Esophagus squamous epithelium (tissue), 5 donors: Measurements from ENCODE around the gene MTERF1. TPM values are rescaled to one million over a fixed set of nuclear protein-coding genes. Genes with fewer than 3 reads are reported as not detected.
A peak's percentile ranks its signal among the peaks of the same experiment; 100 is the strongest.

Experiments
- DNase-seq: peaks from one replicate; lab custom pipeline; 2025; lab: John Stamatoyannopoulos, UW
- H3K27ac ChIP-seq, 4 donors: fragments of 200-600 bp; sonication (generic); one replicate each; pipeline ENCODE4 v1.5.1; 2016 to 2019; ENCODE audit warnings: mild to moderate bottlenecking in 1 of 4
- H3K27me3 ChIP-seq, 4 donors: fragments of 200-600 bp; sonication (generic); 1 replicate in 3 of 4; 2 replicates in 1 of 4; pipeline versions ENCODE4 v1.5.1 to v1.6.0; 2017 to 2021; ENCODE audit warnings: antibody characterized with exemption in 1 of 4
- H3K36me3 ChIP-seq, 3 donors: fragments of 200-600 bp; sonication (generic); one replicate each; pipeline ENCODE4 v1.5.1; 2016 to 2019
- H3K4me1 ChIP-seq, 3 donors: fragments of 200-600 bp; sonication (generic); one replicate each; pipeline ENCODE4 v1.5.1; 2017 to 2019
- H3K4me3 ChIP-seq, 4 donors: fragments of 200-600 bp; sonication (generic); 1 replicate in 3 of 4; 2 replicates in 1 of 4; pipeline ENCODE4 v1.5.1; 2016 to 2019; ENCODE audit warnings: mild to moderate bottlenecking in 2 of 4, moderate library complexity in 1 of 4
- H3K9me3 ChIP-seq, 3 donors: fragments of 200-600 bp; sonication (generic); one replicate each; pipeline ENCODE4 v1.5.1; 2016 to 2019
- POLR2A ChIP-seq, 4 donors: fragments of 450-650 bp; IDR thresholded peaks; one replicate each; pipeline ENCODE4 v1.6.1; 2017; ENCODE audit warnings: antibody characterized with exemption in 4 of 4, mild to moderate bottlenecking in 4 of 4, moderate library complexity in 3 of 4
- WGBS, 2 donors: methylation state at CpG; one replicate each; pipeline ENCODE4 v1.1.5; 2018; 5-methylcytosine and 5-hydroxymethylcytosine counted together
- intact Hi-C: fragments of 100-400 bp; cut with DNase I; formaldehyde crosslinking; loops from one replicate; pipeline ENCODE4 v1.15.0; 2022
- total RNA-seq, 4 donors: library from RNA; depleted of rRNA; stranded (reverse); fragments of >200 nt; gene quantifications; one replicate each; pipeline ENCODE4 v1.1.0, GENCODE V29; 2016
- TF ChIP-seq, protein P1 (sequence below), 6 experiments: fragments of 450-650 bp in 4 of 6; fragments of 200-600 bp in 2 of 6; sonication (generic) in 2 of 6; IDR thresholded peaks; one replicate each; pipeline ENCODE4 v1.5.1; 2016 to 2019; ENCODE audit warnings: antibody characterized with exemption in 6 of 6, mild to moderate bottlenecking in 4 of 6, moderate library complexity in 4 of 6
- donor health status: DM: yes; HTN: yes; CAD: no.

Gene MTERF1
- total RNA-seq, 4 donors from 2014 or later, result 6.3 to 9.9 (median 9.2) TPM

DNA sequence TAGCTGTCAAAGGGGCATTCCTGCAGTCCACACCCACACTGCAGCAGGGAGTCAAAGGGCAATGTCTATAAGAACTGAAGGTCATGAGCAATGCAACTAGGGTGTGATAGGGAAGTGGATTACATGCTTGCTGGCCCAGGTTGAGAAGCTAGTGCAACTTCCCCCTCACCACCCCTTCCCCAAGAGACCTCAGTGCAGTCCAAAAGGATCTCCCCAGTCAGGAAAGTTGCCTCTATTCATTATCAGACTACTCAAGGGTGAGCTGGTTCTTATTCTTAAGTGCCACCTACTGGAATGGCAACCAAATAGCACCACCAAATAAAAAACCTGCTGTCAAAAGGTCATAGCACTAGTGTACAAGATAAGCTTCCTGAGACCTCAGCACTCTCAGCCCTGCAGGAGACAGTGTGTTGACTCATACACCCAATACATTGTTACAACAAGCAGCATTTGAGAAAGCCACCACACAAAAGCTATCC lies 28.2 kb downstream of the MTERF1 start:
- Histone ChIP-seq H3K36me3 (no peaks in the 10 kb centered on the region), H3K27ac (no peak overlapping the region), H3K9me3 (peaks cover 0 to 4% (median 0%) of the 10 kb centered on the region in 3 donors), H3K4me1 (peaks cover 0 to 54% (median 4%) of the 10 kb centered on the region in 3 donors), H3K27me3 (no peaks in the 10 kb centered on the region), H3K4me3 (no peak overlapping the region)
- intact Hi-C loops, result no loop called here
- no peak for DNase-seq
- TF ChIP-seq POLR2A (IDR thresholded peaks at IDR 0.05), result no peak
- TF ChIP-seq, protein P1, sequence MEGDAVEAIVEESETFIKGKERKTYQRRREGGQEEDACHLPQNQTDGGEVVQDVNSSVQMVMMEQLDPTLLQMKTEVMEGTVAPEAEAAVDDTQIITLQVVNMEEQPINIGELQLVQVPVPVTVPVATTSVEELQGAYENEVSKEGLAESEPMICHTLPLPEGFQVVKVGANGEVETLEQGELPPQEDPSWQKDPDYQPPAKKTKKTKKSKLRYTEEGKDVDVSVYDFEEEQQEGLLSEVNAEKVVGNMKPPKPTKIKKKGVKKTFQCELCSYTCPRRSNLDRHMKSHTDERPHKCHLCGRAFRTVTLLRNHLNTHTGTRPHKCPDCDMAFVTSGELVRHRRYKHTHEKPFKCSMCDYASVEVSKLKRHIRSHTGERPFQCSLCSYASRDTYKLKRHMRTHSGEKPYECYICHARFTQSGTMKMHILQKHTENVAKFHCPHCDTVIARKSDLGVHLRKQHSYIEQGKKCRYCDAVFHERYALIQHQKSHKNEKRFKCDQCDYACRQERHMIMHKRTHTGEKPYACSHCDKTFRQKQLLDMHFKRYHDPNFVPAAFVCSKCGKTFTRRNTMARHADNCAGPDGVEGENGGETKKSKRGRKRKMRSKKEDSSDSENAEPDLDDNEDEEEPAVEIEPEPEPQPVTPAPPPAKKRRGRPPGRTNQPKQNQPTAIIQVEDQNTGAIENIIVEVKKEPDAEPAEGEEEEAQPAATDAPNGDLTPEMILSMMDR (IDR thresholded peaks at IDR 0.05), result peak in 3 of 6 experiments; percentile 26 to 61 (median 31)

DNA sequence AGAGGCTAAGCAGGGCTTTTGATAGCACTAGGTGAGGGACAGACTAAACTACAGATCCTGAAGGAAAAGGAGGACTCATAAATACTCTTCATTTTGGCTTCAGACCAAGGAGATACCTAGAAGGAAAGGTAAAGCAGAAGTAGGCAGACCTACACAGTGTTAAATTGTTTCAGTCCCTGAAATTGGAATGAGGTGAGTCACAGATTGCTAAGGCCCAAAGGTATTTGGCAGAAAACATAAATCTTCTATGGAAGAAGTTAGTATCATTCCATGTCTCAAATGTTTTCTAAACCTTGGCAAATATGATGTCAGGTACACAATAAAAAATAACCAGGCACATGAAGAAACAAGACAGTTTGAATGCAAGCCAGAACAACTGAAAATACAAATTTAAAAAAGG lies 30.0 kb downstream of the MTERF1 start:
- DNase-seq, result no peak
- intact Hi-C loops, result no loop called here

DNA sequence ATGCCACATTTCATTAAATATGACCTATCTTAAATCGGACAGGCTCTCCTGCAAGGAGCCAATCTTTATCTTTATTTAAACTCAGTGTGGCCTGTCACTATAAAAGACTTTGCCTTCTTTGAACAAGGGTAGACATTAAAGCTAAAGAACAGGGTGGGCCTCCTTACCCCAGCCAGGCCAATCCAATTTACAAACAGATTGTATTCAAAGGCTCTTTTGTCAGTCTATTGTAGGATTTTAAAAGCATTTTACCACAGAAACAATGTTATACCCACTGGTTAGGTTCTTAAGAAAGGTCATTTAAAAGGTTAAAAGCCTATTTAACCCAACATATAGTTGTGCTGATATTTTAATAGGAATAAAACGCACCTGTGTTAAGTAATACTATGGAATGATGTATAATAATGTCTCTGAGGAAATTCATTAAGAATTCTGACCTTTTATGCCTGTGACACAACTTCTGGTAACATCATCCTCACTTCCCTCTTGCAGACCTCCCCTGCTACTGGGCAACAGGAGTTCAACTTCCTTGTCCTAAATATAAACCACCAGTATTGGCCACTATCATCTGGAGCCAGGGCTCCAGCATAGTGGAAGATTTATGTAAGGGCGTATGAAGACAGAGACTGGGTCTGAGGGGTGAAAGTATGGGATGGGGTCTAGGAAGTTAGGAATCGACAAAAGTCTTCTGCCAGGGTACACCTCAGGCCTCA lies 32.5 kb downstream of the MTERF1 start:
- H3K4me3 ChIP-seq, result no peak overlapping the region
- intact Hi-C loops, result no loop called here
- no peaks in the 10 kb centered on the region for H3K36me3 ChIP-seq
- 64 to 67% methylated on average over 3 to 4 of the region's 4 CpGs for WGBS, 2 donors
- H3K9me3 ChIP-seq, result no peaks in the 10 kb centered on the region
- peaks cover 0 to 66% (median 4%) of the 10 kb centered on the region in 3 donors for H3K4me1 ChIP-seq
- DNase-seq, result no peak
- H3K27me3 ChIP-seq, result no peaks in the 10 kb centered on the region
- TF ChIP-seq, protein P1 (IDR thresholded peaks at IDR 0.05), result no peak
- no peak for TF ChIP-seq POLR2A (IDR thresholded peaks at IDR 0.05)
- H3K27ac ChIP-seq, result peak overlapping the region in 3 of 4 donors; percentile 15 to 60 (median 42)

More for the DNA sequence above, 30.0 kb downstream of the MTERF1 start:
- Histone ChIP-seq H3K36me3 (no peaks in the 10 kb centered on the region), H3K27me3 (no peaks in the 10 kb centered on the region), H3K4me1 (peaks cover 0 to 66% (median 4%) of the 10 kb centered on the region in 3 donors), H3K9me3 (peaks cover 0 to 4% (median 0%) of the 10 kb centered on the region in 3 donors), H3K27ac (peak overlapping the region in 1 of 4 donors; percentile 16), H3K4me3 (no peak overlapping the region)
- TF ChIP-seq, protein P1 (IDR thresholded peaks at IDR 0.05), result no peak
- TF ChIP-seq POLR2A (IDR thresholded peaks at IDR 0.05), result no peak

DNA sequence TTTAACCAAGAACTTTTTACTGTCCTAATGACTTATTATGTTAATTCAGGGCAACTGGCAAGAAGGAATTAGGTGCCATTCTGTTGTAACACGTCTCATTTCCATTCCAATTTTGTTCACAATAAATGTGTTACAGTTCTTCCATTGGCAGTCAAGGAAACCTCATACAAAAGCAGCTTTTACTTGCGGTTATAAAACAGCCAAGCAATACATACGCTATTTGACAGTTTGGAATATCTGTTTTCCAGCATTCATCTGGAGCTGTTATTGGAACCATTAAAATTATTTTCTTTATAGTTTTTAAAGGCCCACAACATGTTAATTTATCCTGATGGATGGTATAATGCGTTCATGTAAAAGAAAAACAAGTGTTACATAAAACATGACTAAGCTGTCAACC lies 33.3 kb downstream of the MTERF1 start:
- Histone ChIP-seq H3K27me3 (no peaks in the 10 kb centered on the region), H3K4me1 (peaks cover 0 to 60% (median 4%) of the 10 kb centered on the region in 3 donors), H3K4me3 (no peak overlapping the region), H3K36me3 (no peaks in the 10 kb centered on the region), H3K27ac (peak overlapping the region in 1 of 4 donors; percentile 60), H3K9me3 (no peaks in the 10 kb centered on the region)
- WGBS, 2 donors, result 31 to 56% methylated on average over 4 of the region's 4 CpGs
- intact Hi-C loops, result no loop called here
- TF ChIP-seq, protein P1 (IDR thresholded peaks at IDR 0.05), result no peak
- no peak for TF ChIP-seq POLR2A (IDR thresholded peaks at IDR 0.05)
- DNase-seq, result no peak

DNA sequence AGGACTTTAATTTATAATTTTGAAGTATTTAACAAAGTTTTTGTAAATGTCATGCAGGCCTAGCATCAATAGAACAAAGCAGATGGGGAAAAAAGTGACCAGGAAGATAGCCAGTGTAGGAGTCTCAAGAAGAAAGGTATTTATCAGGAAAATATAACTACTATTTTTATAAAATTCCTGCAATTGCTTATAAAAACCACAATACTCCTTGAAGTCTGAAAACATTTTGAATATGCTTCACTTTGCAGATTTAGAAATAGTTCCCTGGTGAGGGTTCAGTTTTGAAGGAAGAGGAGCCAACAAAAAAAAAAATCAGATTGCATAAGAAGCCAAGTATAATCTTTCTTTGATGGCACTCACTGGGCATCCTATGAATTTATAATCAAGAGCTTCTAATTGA lies 34.1 kb downstream of the MTERF1 start:
- DNase-seq, result no peak
- intact Hi-C loops, result no loop called here
- Histone ChIP-seq H3K27ac (peak overlapping the region in 1 of 4 donors; percentile 60), H3K4me3 (no peak overlapping the region), H3K36me3 (no peaks in the 10 kb centered on the region), H3K9me3 (no peaks in the 10 kb centered on the region), H3K4me1 (peaks cover 0 to 52% (median 0%) of the 10 kb centered on the region in 3 donors), H3K27me3 (no peaks in the 10 kb centered on the region)
- TF ChIP-seq, protein P1 (IDR thresholded peaks at IDR 0.05), result no peak
- TF ChIP-seq POLR2A (IDR thresholded peaks at IDR 0.05), result no peak
